Heart left ventricle (tissue), 16 donors: ENCODE measurements around the gene RAB23. TPM values are rescaled to one million over a fixed set of nuclear protein-coding genes. Genes with fewer than 3 reads are reported as not detected.

Experiments used
- ATAC-seq, 4 donors: fragments of 200-7000 bp; cut with Tn5 transposase; one replicate each; pipeline ENCODE4 v1.9.1; 2020 to 2022; ENCODE audit warnings: moderate library complexity in 4 of 4, mild to moderate bottlenecking in 3 of 4, moderate number of reproducible peaks in 1 of 4
- DNase-seq, 5 donors: peaks; one replicate each; pipeline ENCODE4 v3.0.0-alpha.2; 2020
- H3K27ac ChIP-seq, 12 donors: fragments of 200-600 bp; sonication (generic) in 4 of 12; one replicate each; pipeline versions ENCODE4 v1.5.0 to v1.8.0; 2016 to 2022; ENCODE audit warnings: mild to moderate bottlenecking in 2 of 12
- H3K27me3 ChIP-seq, 9 donors: fragments of 200-600 bp; sonication (generic) in 2 of 9; one replicate each; pipeline versions ENCODE4 v1.5.1 to v1.8.0; 2016 to 2022; ENCODE audit warnings: mild to moderate bottlenecking in 3 of 9
- H3K36me3 ChIP-seq, 9 donors: fragments of 200-600 bp; sonication (generic) in 2 of 9; one replicate each; pipeline versions ENCODE4 v1.5.0 to v1.8.0; 2018 to 2022; ENCODE audit warnings: mild to moderate bottlenecking in 2 of 9
- H3K4me1 ChIP-seq, 12 donors: fragments of 200-600 bp; sonication (generic) in 4 of 12; one replicate each; pipeline versions ENCODE4 v1.5.0 to v1.8.0; 2016 to 2022; ENCODE audit warnings: mild to moderate bottlenecking in 3 of 12
- H3K4me3 ChIP-seq, 12 donors: fragments of 200-600 bp; sonication (generic) in 4 of 12; one replicate each; pipeline versions ENCODE4 v1.5.0 to v1.8.0; 2017 to 2022; ENCODE audit warnings: mild to moderate bottlenecking in 9 of 12, moderate library complexity in 4 of 12
- H3K9me3 ChIP-seq, 12 donors: fragments of 200-600 bp; sonication (generic) in 4 of 12; one replicate each; pipeline versions ENCODE4 v1.5.0 to v1.8.0; 2016 to 2022; ENCODE audit warnings: mild to moderate bottlenecking in 1 of 12
- POLR2A ChIP-seq, 2 donors: fragments of 450-650 bp; IDR thresholded peaks; one replicate each; pipeline ENCODE4 v1.6.1; 2017; ENCODE audit warnings: antibody characterized with exemption in 2 of 2, mild to moderate bottlenecking in 2 of 2, moderate library complexity in 2 of 2
- WGBS, 4 donors: extraction: QIAGEN DNeasy Blood & Tissue Kit in 2 of 4; methylation state at CpG; one replicate each; pipeline versions ENCODE4 v1.1.5 to v1.1.7; 2013 to 2018; 5-methylcytosine and 5-hydroxymethylcytosine counted together
- intact Hi-C, 10 donors: fragments of 100-400 bp; cut with DNase I; formaldehyde crosslinking; loops; one replicate each; pipeline versions ENCODE4 v1.11.1 to v1.14.2; 2022
- polyA plus RNA-seq, 2 donors: library from polyadenylated mRNA; stranded (reverse); fragments of 200-250 nt; gene quantifications; one replicate each; pipeline ENCODE4 v1.2.3, GENCODE V29; 2013
- total RNA-seq, 9 donors: library from RNA; depleted of rRNA in 2 of 9; stranded (reverse); fragments of >200 nt in 2 of 9; fragmentation: NEBNext Ultra II Directional in 3 of 9; extraction: Animal tissue kit (Norgen Biotek cat#: 25700) in 3 of 9; gene quantifications; one replicate each; pipeline versions ENCODE4 v1.1.0 to v1.2.4, GENCODE V29; 2016 to 2023
- TF ChIP-seq, protein P1 (sequence below), 12 donors: fragments of 200-600 bp; sonication (generic) in 4 of 12; IDR thresholded peaks; one replicate each; pipeline versions ENCODE4 v1.5.0 to v1.8.0; 2018 to 2022; ENCODE audit warnings: antibody characterized with exemption in 12 of 12, mild to moderate bottlenecking in 5 of 12
- donor health status: ischemic (EF 13 %, LVEDD 7.1; RV severe dilation, severe dysfunction).
- donor health status: healthy with polysubstance abuse.
- donor health status: DM: no; HTN: yes; CAD: no.
- donor health status: DM: no; HTN: no; CAD: no.
- donor health status: ischemic (EF 25% LVEDD 6.9; RV normal size, moderate dysfunction).
- donor health status: ischemic (EF 25% LVEDD 5.7; RV mildly dilated, moderate dysfunction).
- donor health status: healthy.
- donor health status: DM: yes; HTN: yes; CAD: no.
- donor health status: ischemic (EF 35%, LVEDD 5.7; RV mildly dilated, moderate dysfunction).
- donor health status: nonischemic (EF 11% LVEDD 7.7; RV severe dilation, severe dysfunction).
- donor health status: DM: yes; HTN: yes; CAD: no.
- donor health status: PGD.
- donor health status: ischemic (EF 29% LVEDD 5.4; RV normal size, mild dysfunction).
- donor health status: nonischemic (EF 23%, LVEDD 6.1; RV moderate dilation, normal function).

The RAB23 gene
- total and polyA plus RNA-seq, 11 donors, result 2.6 to 15.4 (median 9.5) TPM

DNA sequence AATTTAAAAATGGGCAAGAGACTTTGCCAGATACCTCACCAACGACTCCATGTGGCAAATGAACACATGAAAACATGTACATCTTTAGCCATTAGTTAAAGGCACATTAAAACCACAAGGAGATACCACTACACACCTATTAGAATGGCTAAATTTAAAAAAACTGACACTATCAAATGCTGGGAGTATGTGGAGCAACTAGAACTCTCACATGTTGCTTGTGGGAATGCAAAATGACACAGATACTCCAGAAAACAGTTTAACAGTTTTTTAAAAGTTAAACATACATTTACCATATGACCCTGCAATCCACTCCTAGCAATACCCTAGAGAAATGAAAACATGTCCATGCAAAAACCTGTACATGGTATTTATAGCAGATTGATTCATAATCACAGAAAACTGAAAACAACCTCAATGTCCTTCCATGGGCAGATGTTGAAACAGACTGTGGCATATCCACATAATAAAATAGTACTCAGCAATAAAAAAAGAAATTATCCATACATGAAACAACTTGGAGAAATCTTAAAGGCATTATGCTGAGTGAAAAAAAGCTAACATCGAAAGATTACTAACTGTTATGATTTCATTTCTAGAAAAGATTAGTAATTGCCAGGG is 1.9 kb downstream of the RAB23 start:
- Histone ChIP-seq H3K27me3 (no peaks in the 10 kb centered on the region), H3K4me3 (peak overlapping the region in 3 of 12 donors; percentile 89 to 97 (median 94)), H3K27ac (peak overlapping the region in 1 of 12 donors; percentile 96), H3K4me1 (peaks cover 0 to 18% (median 3%) of the 10 kb centered on the region in 12 donors), H3K9me3 (peaks cover 0 to 15% (median 0%) of the 10 kb centered on the region in 12 donors), H3K36me3 (no peaks in the 10 kb centered on the region)
- intact Hi-C loops, result loop anchor here in 4 of 10 donors (2.0 to 10.0 kb wide), 5 partner anchors 47 to 173 kb away; partner anchors contain the start of genes BAG2 (in 3 of the 4), PRIM2 (in 3 of the 4) and KIAA1586 (in 1 of the 4)
- 88 to 93% (median 89%) methylated on average over 2 of the region's 2 CpGs for WGBS, 4 donors
- ATAC-seq, result no peak
- TF ChIP-seq POLR2A (IDR thresholded peaks at IDR 0.05), result no peak
- TF ChIP-seq, protein P1, sequence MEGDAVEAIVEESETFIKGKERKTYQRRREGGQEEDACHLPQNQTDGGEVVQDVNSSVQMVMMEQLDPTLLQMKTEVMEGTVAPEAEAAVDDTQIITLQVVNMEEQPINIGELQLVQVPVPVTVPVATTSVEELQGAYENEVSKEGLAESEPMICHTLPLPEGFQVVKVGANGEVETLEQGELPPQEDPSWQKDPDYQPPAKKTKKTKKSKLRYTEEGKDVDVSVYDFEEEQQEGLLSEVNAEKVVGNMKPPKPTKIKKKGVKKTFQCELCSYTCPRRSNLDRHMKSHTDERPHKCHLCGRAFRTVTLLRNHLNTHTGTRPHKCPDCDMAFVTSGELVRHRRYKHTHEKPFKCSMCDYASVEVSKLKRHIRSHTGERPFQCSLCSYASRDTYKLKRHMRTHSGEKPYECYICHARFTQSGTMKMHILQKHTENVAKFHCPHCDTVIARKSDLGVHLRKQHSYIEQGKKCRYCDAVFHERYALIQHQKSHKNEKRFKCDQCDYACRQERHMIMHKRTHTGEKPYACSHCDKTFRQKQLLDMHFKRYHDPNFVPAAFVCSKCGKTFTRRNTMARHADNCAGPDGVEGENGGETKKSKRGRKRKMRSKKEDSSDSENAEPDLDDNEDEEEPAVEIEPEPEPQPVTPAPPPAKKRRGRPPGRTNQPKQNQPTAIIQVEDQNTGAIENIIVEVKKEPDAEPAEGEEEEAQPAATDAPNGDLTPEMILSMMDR (IDR thresholded peaks at IDR 0.05), result no peak
- no peak for DNase-seq

DNA sequence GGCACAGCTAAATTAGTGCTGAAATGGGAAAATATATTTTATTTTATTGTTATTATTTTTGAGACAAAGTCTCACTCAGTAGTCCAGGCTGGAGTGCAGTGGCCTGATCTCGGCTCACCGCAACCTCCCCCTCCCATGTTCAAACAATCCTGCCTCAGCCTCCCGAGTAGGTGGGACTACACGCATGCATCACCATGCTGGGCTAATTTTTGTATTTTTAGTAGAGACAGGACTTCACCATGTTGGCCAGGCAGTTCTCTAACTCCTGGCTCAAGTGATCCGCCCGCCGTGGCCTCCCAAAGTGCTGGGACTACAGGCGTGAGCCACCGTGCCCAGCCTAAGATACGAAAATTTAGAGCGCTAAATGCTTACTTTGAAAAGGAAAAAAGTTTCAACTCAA is 4.8 kb downstream of the RAB23 start:
- peak overlapping the region in 1 of 12 donors; percentile 32 for H3K27ac ChIP-seq
- WGBS, 4 donors, result 96 to 98% (median 97%) methylated on average over 11 of the region's 11 CpGs
- intact Hi-C loops, result loop anchor here in 1 of 10 donors (5.0 kb wide), 1 partner anchor 45 kb away; the partner anchor contains the start of gene BAG2

GRCh38 chr6:57216235-57217101 is 5.6 kb downstream of the RAB23 start:
- H3K27me3 ChIP-seq, result no peaks in the 10 kb centered on the region
- peak; percentile 42 to 81 (median 58) for ATAC-seq
- intact Hi-C loops, result loop anchor here in 1 of 10 donors (5.0 kb wide), 1 partner anchor 44 kb away; the partner anchor contains the start of gene BAG2

More for the DNA sequence above, 4.8 kb downstream of the RAB23 start:
- ATAC-seq (no peak), DNase-seq (no peak)
- H3K9me3 ChIP-seq, result peaks cover 0 to 21% (median 0%) of the 10 kb centered on the region in 12 donors
- no peak for TF ChIP-seq POLR2A (IDR thresholded peaks at IDR 0.05)
- TF ChIP-seq, protein P1 (IDR thresholded peaks at IDR 0.05), result no peak
- H3K4me3 ChIP-seq, result no peak overlapping the region
- H3K4me1 ChIP-seq, result peaks cover 0 to 11% (median 0%) of the 10 kb centered on the region in 12 donors
- no peaks in the 10 kb centered on the region for H3K27me3 ChIP-seq
- no peaks in the 10 kb centered on the region for H3K36me3 ChIP-seq

More at GRCh38 chr6:57216235-57217101, 5.6 kb downstream of the RAB23 start:
- H3K4me1 ChIP-seq, result peaks cover 0 to 11% (median 0%) of the 10 kb centered on the region in 12 donors
- peaks cover 0 to 21% (median 0%) of the 10 kb centered on the region in 12 donors for H3K9me3 ChIP-seq
- WGBS, 4 donors, result 71 to 82% (median 77%) methylated on average over 7 of the region's 7 CpGs
- no peaks in the 10 kb centered on the region for H3K36me3 ChIP-seq
- peak overlapping the region in 2 of 12 donors; percentile 25 to 32 for H3K27ac ChIP-seq
- H3K4me3 ChIP-seq, result no peak overlapping the region
- peak in 3 of 5 donors; percentile 23 to 45 (median 30) for DNase-seq
- TF ChIP-seq POLR2A (IDR thresholded peaks at IDR 0.05), result no peak
- TF ChIP-seq, protein P1 (IDR thresholded peaks at IDR 0.05), result peak in 3 of 12 donors; percentile 43 to 69 (median 60)
